SJSA1 (cell line): ENCODE data around the gene KRT35. TPM values are rescaled to one million over a fixed set of nuclear protein-coding genes. Genes with fewer than 3 reads are reported as not detected.

Experiments
- DNase-seq, 2 experiments: peaks; one replicate each; pipeline ENCODE4 v3.0.0-alpha.2; 2015 to 2020; ENCODE audit warnings: low spot score in 2 of 2, low read depth in 1 of 2
- H3K27ac ChIP-seq: fragments of 250-450 bp; sonication (Bioruptor Pico); 2 replicates; pipeline ENCODE4 v1.5.1; 2020; ENCODE audit warnings: mild to moderate bottlenecking, moderate library complexity
- H3K27me3 ChIP-seq: fragments of 250-450 bp; sonication (Bioruptor Pico); replicated peaks from 2 replicates; pipeline ENCODE4 v1.5.1; 2020; ENCODE audit warnings: mild to moderate bottlenecking, moderate library complexity
- H3K36me3 ChIP-seq: fragments of 250-450 bp; sonication (Bioruptor Pico); 2 replicates; pipeline ENCODE4 v1.5.1; 2020; ENCODE audit warnings: mild to moderate bottlenecking
- H3K4me1 ChIP-seq: fragments of 250-450 bp; sonication (Bioruptor Pico); replicated peaks from 2 replicates; pipeline ENCODE4 v1.6.1; 2021; ENCODE audit warnings: mild to moderate bottlenecking
- H3K4me3 ChIP-seq: fragments of 250-450 bp; sonication (Bioruptor Pico); 2 replicates; pipeline ENCODE4 v1.5.1; 2020; ENCODE audit warnings: mild to moderate bottlenecking
- H3K9me3 ChIP-seq: fragments of 250-450 bp; sonication (Bioruptor Pico); replicated peaks from 2 replicates; pipeline ENCODE4 v1.5.1; 2020; ENCODE audit warnings: mild to moderate bottlenecking
- total RNA-seq: library from RNA; depleted of rRNA; stranded (reverse); fragments of >200 nt; shearing (Covaris generic); gene quantifications from 2 replicates; pipeline ENCODE4 v1.2.3, GENCODE V29; 2014

The KRT35 gene
- total RNA-seq, 1 experiment from 2014 or later = not detected

DNA sequence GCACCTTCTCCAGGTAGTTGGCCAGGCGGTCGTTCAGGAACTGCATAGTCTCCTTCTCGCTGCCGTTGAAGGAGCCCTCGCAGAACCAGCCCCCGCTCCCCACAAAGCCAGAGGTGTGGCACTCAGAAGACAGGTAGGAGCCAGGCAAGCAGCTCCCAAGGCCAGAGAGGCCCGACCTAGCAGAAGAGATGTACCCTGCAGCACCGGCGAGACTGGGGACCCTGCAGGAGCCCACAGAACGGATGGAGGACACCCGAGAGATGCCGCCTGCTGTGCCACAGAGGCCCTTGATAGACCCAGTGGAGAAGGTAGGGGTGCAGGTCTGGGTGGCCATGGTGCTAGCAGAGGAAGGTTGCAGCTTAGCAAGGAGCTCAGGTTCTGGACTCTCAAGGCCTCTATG, 8.6 kb upstream of the KRT35 start, which contains the start of gene KRT36:
Gene KRT36, minus strand, starts transcription at position 380 of the 400 bp plus-strand sequence. Its CDS starts 46 bp downstream, at position 334.
- Histone ChIP-seq H3K9me3 (no peaks in the 10 kb centered on the region), H3K27ac (no peak within 1 kb of the TSS), H3K4me3 (no peak within 1 kb of the TSS)

GRCh38 chr17:41486809-41487530, 6.0 kb upstream of the KRT35 start:
- H3K27me3 ChIP-seq = no peaks in the 10 kb centered on the region
- no peak overlapping the region for H3K4me3 ChIP-seq
- no peak overlapping the region for H3K27ac ChIP-seq
- H3K36me3 ChIP-seq = no peaks in the 10 kb centered on the region
- H3K9me3 ChIP-seq = no peaks in the 10 kb centered on the region
- no peak for DNase-seq
- H3K4me1 ChIP-seq = no peaks in the 10 kb centered on the region

More for the DNA sequence above, 8.6 kb upstream of the KRT35 start, which contains the start of gene KRT36:
- DNase-seq = no peak
- Histone ChIP-seq H3K36me3 (no peaks in the 10 kb centered on the region), H3K27me3 (no peaks in the 10 kb centered on the region), H3K4me1 (peaks cover 9% of the 10 kb centered on the region)

GRCh38 chr17:41486316-41486715, 5.4 kb upstream of the KRT35 start:
- no peak for DNase-seq
- no peak overlapping the region for H3K27ac ChIP-seq
- H3K4me1 ChIP-seq = no peaks in the 10 kb centered on the region
- no peaks in the 10 kb centered on the region for H3K9me3 ChIP-seq
- H3K36me3 ChIP-seq = no peaks in the 10 kb centered on the region
- no peaks in the 10 kb centered on the region for H3K27me3 ChIP-seq
- no peak overlapping the region for H3K4me3 ChIP-seq

DNA sequence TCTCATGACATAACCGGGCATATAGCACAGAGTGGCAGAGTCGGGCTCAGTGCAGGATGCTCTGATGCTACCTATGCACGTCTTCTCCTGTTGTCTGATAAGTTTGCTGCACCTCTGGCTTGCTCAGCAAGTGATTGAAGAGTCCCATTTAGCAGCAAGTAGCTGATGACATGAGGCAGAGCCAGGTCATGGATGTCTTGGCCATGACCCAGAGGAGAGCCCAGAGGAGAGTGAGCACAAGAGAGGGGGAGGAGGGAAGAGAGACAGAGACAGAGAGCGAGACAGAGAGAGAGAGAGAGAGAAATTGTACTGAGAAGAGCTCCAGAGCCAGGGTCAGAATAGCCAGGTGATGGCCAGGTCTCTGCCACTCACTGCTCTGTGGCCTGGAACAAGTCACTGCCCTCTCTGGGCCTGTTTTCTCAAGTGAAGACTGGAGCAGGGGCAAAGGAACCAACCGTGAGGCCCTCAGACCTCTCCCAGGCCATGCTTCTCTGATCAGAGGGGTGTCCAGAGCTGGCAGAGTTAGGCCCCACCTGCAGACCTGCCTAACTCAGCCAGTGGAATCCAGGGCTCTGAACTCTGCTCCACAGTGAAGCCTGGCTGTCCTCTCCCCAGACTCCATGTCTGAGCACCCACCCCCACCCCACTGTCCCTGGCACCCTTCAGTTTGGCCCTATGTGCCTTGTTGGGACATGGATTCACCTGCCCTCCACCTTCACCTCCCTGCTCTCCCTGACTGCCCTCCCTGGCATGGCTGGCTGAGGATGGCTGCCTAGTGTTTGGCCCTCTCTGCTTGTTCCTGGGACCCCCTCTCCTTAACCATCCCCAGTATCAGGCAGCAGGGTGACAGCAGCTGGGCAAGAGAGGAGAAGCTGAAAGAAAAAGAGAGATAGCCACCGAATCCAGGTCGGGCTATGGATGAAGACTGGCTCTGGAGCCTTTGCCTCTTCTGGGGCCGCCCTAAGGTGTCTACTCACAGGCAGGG, 4.3 kb upstream of the KRT35 start:
- H3K36me3 ChIP-seq = no peaks in the 10 kb centered on the region
- H3K4me1 ChIP-seq = no peaks in the 10 kb centered on the region
- H3K27me3 ChIP-seq = no peaks in the 10 kb centered on the region
- H3K4me3 ChIP-seq = no peak overlapping the region
- DNase-seq = no peak
- H3K9me3 ChIP-seq = no peaks in the 10 kb centered on the region
- H3K27ac ChIP-seq = no peak overlapping the region

DNA sequence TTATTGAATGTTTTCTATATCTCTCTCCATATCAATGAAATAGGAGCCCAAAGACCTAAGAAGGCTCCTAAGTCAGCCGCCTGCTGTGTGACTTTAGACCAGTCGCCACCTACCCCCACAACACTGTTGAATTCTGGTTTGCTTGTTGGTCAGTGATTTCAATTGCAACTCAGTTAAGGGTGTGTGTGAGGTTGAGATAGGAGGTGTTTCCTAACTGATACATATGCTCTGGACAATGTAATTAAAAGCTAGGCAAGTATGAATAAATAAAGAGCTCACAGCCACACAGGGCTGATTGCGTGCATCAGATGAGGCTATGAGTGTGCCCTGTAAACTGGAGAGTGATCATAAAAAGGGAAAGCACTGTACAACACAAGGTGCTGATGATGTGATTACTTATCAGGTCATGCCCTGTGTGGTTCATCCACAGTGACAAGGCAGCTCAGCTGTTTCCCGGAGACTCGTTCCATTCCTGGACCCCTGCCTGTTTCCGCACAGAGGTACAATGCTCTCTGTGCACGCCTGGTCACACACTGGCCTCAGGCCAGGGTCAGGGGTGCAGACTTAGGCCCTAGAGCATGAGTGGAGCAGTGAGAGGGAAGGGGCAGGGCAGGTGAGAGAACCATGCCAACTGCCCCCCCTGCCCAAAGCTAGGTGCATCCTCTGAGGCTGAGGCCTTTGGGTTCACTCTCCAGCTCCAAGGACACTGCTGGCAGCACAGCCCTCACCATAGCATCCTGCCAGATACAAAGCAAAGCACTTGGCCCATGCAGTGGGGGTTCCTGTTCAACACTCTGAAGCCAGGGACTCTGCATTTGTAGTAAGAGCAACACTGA, 3.3 kb upstream of the KRT35 start:
- no peak overlapping the region for H3K27ac ChIP-seq

GRCh38 chr17:41483531-41483930, 2.6 kb upstream of the KRT35 start:
- Histone ChIP-seq H3K4me1 (no peaks in the 10 kb centered on the region), H3K9me3 (no peaks in the 10 kb centered on the region), H3K36me3 (no peaks in the 10 kb centered on the region), H3K4me3 (no peak overlapping the region), H3K27ac (no peak overlapping the region), H3K27me3 (no peaks in the 10 kb centered on the region)
- DNase-seq = no peak

More for the DNA sequence above, 3.3 kb upstream of the KRT35 start:
- no peaks in the 10 kb centered on the region for H3K27me3 ChIP-seq
- H3K9me3 ChIP-seq = no peaks in the 10 kb centered on the region
- H3K36me3 ChIP-seq = no peaks in the 10 kb centered on the region
- no peak for DNase-seq
- no peaks in the 10 kb centered on the region for H3K4me1 ChIP-seq
- no peak overlapping the region for H3K4me3 ChIP-seq

- Histone ChIP-seq H3K36me3 (no peaks in the 10 kb centered on the region), H3K27ac (no peak overlapping the region), H3K4me1 (no peaks in the 10 kb centered on the region), H3K9me3 (no peaks in the 10 kb centered on the region), H3K27me3 (no peaks in the 10 kb centered on the region), H3K4me3 (no peak overlapping the region)
- DNase-seq = no peak
Measured at GRCh38 chr17:41480581-41480980, 370 bp downstream of the KRT35 start.

DNA sequence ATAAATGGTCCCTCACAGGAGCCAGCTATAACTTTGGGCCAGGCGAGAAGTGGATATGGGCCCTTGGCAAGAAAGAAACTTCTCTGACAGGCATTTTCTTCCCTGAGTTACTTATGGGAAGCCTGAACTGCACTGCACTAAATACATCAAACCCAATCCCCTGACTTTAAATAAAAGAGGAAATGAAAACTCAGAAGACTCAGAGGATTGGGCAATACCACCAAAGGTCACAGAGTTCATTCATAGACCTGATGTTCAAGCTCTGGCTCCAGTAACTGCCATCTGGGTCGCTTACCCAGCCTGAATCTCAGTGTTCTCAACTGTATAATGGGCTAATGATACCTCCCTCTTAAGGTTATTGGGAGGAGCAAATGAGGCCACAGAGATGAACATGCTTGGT, 815 bp downstream of the KRT35 start:
- Histone ChIP-seq H3K4me1 (no peaks in the 10 kb centered on the region), H3K4me3 (no peak overlapping the region), H3K36me3 (no peaks in the 10 kb centered on the region), H3K27ac (no peak overlapping the region), H3K9me3 (no peaks in the 10 kb centered on the region), H3K27me3 (no peaks in the 10 kb centered on the region)
- no peak for DNase-seq

GRCh38 chr17:41478237-41478636, 2.7 kb downstream of the KRT35 start:
- H3K4me3 ChIP-seq = no peak overlapping the region
- H3K27ac ChIP-seq = no peak overlapping the region
- H3K4me1 ChIP-seq = no peaks in the 10 kb centered on the region
- no peaks in the 10 kb centered on the region for H3K36me3 ChIP-seq
- no peaks in the 10 kb centered on the region for H3K27me3 ChIP-seq
- H3K9me3 ChIP-seq = no peaks in the 10 kb centered on the region
- DNase-seq = no peak

GRCh38 chr17:41476866-41477815, 3.8 kb downstream of the KRT35 start:
- no peaks in the 10 kb centered on the region for H3K9me3 ChIP-seq
- H3K36me3 ChIP-seq = no peaks in the 10 kb centered on the region
- no peak for DNase-seq
- no peak overlapping the region for H3K4me3 ChIP-seq
- H3K4me1 ChIP-seq = no peaks in the 10 kb centered on the region
- no peak overlapping the region for H3K27ac ChIP-seq
- no peaks in the 10 kb centered on the region for H3K27me3 ChIP-seq

GRCh38 chr17:41475421-41475820, 5.5 kb downstream of the KRT35 start:
- Histone ChIP-seq H3K4me1 (no peaks in the 10 kb centered on the region), H3K4me3 (no peak overlapping the region), H3K27me3 (no peaks in the 10 kb centered on the region), H3K27ac (no peak overlapping the region), H3K36me3 (no peaks in the 10 kb centered on the region), H3K9me3 (no peaks in the 10 kb centered on the region; the same call in 1 of the 2 replicates)
- DNase-seq = no peak

DNA sequence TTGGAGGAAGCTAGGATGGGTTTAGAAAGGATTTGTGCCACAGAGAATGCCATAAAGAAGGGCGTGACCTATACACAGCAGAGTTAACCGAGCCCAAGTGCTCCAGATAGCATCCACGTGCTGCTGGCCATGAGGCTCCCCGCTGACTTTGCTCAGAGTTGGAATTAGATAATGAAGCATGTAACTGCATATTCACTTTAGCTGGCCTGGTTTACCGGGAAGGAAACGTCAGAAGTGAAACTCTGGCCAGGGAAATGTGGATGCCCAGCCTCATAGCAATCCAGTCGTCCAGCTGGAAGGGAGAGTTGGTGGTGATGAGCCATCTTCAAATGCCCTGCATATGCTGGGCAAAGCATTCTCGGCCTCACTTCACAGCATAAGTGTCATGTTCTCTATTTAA, 6.1 kb downstream of the KRT35 start:
- Histone ChIP-seq H3K4me1 (no peaks in the 10 kb centered on the region), H3K4me3 (no peak overlapping the region), H3K27ac (no peak overlapping the region), H3K9me3 (no peaks in the 10 kb centered on the region; the same call in 1 of the 2 replicates), H3K27me3 (no peaks in the 10 kb centered on the region), H3K36me3 (no peaks in the 10 kb centered on the region)
- no peak for DNase-seq
